ENCODE results near the gene SLC35A1.

The SLC35A1 gene

GRCh38 chr6:87534377-87535047, 61.7 kb downstream of the SLC35A1 start:
- no peak for DNase-seq

- no peak for DNase-seq
These were observed 65.9 kb downstream of the SLC35A1 start for GRCh38 chr6:87538510-87539260.

- DNase-seq: no peak
These were observed 66.8 kb downstream of the SLC35A1 start for GRCh38 chr6:87539554-87539953.

- DNase-seq: no peak
These were observed 67.8 kb downstream of the SLC35A1 start for GRCh38 chr6:87540539-87540938.

GRCh38 chr6:87541041-87541440, 68.3 kb downstream of the SLC35A1 start:
- DNase-seq: no peak

GRCh38 chr6:87541744-87542143, 69.0 kb downstream of the SLC35A1 start:
- no peak for DNase-seq

- no peak for DNase-seq
These were observed 71.1 kb downstream of the SLC35A1 start for GRCh38 chr6:87543696-87544473.

GRCh38 chr6:87544474-87544735, 71.6 kb downstream of the SLC35A1 start:
- DNase-seq: no peak

GRCh38 chr6:87551799-87552198, 79.0 kb downstream of the SLC35A1 start:
- no peak for DNase-seq

- DNase-seq: no peak
These were observed 80.5 kb downstream of the SLC35A1 start for GRCh38 chr6:87553159-87553765.

- DNase-seq: no peak
These were observed 82.7 kb downstream of the SLC35A1 start for GRCh38 chr6:87555506-87555905.

GRCh38 chr6:87558446-87558845, 85.7 kb downstream of the SLC35A1 start:
- DNase-seq: no peak

- no peak for DNase-seq
These were observed 88.2 kb downstream of the SLC35A1 start for GRCh38 chr6:87561017-87561416.
